Measurements from ENCODE around the gene ATP9B.
"Not testable (repeated sequence)": the region's sequence is repeated elsewhere in the genome, so short reads cannot be mapped to it uniquely, and the experiment has no call there.

Gene ATP9B

GRCh38 chr18:79368681-79369080 is 299.5 kb downstream of the ATP9B start:
- no peak for DNase-seq

GRCh38 chr18:79371561-79372121 is 302.4 kb downstream of the ATP9B start:
- peak; percentile 30 for DNase-seq

DNA sequence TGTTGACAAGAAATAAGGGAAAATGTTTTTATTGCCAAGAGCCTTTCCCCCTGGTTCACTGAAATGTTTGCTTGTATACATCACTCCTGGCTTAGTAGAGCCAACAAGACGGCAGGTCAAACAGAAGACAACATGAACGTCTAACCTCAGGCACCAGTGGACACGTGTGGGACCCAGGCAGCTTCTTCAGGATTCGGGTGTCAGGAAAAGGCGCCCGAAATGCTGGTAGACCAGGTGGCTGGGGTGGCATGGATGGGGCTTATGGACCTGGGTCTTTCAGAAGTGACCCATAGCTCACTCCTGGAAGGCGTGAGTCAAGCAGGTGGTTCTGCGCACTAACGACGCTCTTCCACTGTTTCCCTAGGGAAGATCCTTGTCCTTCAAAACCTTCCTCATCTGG is 303.3 kb downstream of the ATP9B start:
- no peak for DNase-seq

DNA sequence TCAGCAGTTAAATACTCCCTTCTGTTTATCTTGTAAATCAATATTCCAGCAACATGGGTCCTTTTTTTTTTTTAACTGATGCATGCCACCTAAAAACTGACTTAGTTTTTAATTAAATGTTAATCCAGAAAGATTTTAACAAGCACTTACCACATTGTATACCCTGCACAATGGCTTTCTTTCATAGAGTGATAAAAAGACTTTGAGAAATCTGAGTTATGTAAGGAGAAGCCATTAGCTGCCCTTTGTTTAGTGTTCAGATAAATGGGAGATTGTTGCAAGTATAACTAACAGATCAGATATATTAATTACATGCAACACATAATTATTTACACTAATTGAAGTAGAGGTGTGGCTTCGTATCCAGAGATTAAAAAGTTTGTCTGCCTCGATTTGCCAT is 303.8 kb downstream of the ATP9B start:
- DNase-seq = no peak

DNA sequence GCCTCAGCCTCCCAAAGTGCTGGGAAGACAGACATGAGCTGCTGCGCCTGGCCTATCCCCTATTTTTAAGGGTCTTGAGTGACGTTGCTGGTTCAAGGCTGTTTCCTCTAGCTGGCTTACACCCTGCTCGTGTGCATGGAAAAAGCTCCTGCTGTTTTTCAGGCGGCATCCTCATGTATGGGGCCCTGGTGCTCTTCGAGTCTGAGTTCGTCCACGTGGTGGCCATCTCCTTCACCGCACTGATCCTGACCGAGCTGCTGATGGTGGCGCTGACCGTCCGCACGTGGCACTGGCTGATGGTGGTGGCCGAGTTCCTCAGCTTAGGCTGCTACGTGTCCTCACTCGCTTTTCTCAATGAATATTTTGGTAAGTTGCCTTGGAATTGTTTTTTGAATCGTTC is 304.5 kb downstream of the ATP9B start:
- DNase-seq = no peak

GRCh38 chr18:79374408-79375171 is 305.4 kb downstream of the ATP9B start:
- no peak for DNase-seq

DNA sequence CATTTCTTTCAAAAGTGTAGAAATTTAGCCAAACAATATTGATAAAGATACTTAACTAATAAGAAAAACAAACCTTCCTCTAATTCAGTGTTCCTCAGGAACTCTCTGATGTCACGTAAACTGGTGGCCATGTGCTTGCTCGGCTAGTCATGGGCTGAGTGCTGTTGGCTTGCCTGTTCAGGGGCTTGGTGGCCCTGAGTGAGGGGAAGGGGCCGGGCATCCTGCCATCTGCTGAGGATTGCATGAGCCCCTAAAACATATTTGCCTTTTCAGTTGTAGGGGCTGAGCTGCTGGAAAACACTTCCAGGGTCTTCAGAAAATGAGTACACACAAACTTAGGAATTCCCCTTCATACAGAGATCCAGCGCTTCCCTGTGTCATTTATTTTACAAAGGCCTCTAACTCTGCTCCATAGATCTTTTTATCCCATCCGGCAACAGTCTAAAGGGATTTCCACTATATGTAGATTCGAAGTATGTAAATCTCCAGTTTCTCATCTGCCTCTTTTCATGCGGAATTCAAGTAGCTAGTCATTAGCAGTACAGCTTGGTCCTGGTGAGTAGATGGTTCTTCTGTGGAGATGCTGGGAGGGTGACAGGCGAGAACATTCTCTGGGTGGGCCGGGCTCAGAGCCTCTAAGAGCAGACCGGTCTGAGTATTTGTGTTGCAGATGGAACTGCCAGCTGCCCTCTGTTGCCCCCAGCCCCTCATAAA is 306.4 kb downstream of the ATP9B start:
- DNase-seq = no peak

DNA sequence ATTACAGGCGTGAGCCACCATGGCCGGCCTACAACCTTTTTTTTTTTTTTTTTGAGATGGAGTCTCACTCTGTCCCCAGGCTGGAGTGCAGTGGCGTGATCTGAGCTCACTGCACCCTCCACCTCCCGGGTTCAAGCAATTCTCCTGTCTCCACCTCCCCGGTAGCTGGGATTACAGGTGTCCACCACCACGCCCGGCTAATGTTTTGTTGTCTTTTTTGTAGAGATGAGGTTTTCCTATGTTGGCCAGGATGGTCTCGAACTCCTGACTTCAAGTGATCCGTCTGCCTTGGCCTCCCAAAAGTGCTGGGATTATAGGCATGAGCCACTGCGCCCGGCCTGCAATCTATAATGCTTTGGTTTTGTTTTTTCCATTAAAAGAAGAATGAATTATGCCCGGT is 307.5 kb downstream of the ATP9B start:
- not testable (repeated sequence) for DNase-seq

- DNase-seq = no peak
Observed at GRCh38 chr18:79377187-79377891, 308.1 kb downstream of the ATP9B start.

GRCh38 chr18:79378536-79379250 is 309.5 kb downstream of the ATP9B start:
- DNase-seq = peak; percentile 83

DNA sequence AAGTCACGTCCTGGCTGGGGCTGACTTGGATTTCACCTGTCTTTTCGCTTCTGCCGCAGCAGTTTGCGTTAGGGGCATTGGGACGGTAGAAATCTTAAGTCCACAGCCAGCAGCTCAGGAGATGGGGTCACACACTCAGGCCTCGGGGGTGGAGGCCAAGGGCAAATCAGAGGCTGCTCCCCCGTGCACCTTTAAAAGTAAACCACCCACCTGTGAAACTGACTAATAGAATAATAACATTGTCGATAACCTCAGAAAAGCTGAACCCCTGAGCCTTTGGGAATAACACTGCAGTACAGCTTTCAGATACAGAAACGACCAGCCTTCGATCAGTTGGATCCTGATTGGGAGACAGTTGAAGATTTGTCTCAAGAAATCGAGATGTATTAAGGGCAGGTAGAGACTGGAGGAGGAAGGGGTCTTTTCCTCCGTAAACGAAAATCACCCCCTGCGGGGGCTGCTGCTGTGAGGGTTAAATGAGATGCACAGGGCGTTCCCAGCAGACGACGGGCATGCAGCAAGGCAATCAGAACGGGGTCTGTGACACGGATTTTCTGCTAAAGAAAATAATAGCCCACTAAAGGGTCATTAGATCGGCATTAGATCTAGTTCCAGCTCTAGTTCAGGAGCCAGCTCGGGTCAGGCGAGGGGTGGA is 310.2 kb downstream of the ATP9B start:
- no peak for DNase-seq

DNA sequence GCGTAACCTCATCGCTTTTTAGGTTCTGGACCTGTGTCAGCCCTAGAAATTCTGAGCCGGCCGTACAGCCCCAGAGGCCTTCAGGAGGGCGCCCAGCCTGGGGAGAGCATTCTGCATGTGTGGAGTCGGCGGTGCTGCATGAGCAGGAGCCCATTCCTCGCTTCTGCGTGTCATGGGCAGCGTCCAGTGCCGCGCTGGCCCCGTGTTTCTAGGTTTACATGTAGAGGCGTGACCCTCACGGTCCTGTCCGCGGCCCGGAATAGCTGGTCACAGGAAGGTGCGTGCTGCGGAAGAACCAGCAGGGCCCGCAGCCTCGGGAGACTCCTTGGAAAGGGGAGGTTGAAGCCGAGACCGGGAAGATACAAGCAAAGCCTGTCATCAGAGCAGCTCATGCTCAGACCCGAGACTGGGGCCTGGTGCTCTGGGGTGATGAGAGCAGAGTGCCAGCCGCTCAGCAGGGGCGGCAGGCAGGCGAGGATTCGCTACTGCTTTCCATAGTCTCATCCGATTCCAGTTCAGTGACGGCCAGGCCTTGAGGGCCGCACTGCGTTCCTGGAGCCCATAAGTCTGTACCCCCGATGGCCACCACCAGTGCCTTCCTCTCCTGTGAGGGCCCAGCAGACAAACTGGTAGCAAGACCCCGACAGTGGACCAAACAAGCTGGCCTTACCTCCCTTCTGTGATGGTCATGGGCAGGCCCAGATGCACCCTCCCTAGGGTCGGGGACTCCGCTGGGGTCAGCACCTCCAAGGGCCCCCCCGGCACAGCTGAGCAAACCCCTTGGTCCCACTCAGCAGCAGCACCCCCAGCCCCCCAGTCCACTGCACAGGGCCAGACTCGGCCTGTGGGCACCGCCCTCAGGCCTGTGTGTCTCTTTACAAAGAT is 311.0 kb downstream of the ATP9B start:
- no peak for DNase-seq

GRCh38 chr18:79380816-79381806 is 311.9 kb downstream of the ATP9B start:
- peak; percentile 71 for DNase-seq

- no peak for DNase-seq
Observed at GRCh38 chr18:79381811-79382311, 312.7 kb downstream of the ATP9B start.

DNA sequence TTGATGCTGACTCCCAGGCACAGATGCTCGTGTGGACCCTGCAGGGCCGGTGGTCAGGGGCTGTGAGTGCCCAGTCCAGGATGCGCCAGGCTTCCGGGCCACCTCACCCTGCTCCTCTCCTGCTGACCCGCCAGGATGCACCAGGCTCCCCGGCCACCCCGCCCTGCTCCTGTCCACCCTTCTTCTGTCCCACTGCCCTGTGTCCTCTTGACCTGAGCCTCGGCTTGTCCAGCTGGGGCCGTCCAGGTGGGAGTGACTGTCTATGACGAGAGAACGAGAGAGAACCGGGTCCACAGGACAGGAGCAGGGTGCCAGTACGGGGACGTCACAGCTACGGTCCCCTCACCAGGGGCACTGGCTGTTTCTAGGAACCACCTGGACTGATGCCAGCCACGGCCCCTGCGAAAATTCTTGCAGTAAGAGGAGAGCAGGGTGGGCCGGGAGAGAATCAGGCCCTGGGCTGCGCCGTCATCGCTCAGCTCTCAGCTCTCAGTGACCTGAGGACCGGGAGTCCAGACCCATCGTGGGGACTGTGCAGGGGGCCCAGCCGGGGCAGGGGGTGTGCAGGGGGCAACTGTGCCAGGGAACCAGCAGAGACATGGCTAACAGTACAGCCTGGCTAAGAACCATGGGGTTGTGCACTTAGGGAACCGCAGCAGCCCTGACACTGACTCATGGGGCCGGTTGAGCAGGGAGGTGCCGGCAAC is 313.6 kb downstream of the ATP9B start:
- DNase-seq = no peak

- DNase-seq = no peak
Observed at GRCh38 chr18:79383388-79384056, 314.3 kb downstream of the ATP9B start.

DNA sequence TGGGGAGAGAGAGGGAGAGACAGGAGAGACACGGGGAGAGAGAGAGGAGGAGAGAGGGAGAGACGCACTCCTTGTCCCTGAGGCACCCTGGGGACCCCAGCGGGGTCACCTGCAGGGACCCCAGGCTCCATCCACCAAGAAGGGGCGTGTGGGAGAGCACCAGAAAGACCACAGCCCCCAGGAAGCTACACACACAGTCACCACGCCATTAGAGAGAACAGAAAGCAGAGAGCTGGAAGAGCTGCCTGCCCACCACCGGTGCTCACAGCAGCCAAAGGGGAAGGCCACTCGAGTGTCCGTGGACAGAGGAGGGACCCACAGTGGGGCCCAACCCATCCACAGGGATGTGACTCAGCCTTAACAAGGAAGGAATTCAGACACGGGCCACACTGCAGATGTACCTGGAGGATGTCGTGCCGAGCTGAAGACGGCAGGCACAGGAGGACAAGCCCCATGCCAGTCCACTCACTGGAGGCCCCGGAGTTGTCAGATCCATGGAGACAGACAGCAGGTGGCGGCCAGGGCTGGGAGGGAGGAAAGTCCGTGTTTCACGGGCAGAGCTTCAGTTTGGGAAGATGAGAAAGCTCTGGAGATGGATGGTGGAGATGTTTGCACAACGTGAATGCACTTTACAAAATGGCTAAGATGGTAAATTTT is 315.1 kb downstream of the ATP9B start:
- DNase-seq = no peak

- no peak for DNase-seq
Observed at GRCh38 chr18:79384834-79385233, 315.6 kb downstream of the ATP9B start.
